ENCODE data around the gene NEK9. TPM values are rescaled to one million over a fixed set of nuclear protein-coding genes. Genes with fewer than 3 reads are reported as not detected.
A peak's percentile ranks its signal among the peaks of the same experiment; 100 is the strongest.

The NEK9 gene
- total and polyA plus RNA-seq, 9 of the 15 experiments (the other 6 are each of a cell fraction or from before 2014, with no cell fraction given), result 2.8 to 39.6 (median 19.8) TPM

DNA sequence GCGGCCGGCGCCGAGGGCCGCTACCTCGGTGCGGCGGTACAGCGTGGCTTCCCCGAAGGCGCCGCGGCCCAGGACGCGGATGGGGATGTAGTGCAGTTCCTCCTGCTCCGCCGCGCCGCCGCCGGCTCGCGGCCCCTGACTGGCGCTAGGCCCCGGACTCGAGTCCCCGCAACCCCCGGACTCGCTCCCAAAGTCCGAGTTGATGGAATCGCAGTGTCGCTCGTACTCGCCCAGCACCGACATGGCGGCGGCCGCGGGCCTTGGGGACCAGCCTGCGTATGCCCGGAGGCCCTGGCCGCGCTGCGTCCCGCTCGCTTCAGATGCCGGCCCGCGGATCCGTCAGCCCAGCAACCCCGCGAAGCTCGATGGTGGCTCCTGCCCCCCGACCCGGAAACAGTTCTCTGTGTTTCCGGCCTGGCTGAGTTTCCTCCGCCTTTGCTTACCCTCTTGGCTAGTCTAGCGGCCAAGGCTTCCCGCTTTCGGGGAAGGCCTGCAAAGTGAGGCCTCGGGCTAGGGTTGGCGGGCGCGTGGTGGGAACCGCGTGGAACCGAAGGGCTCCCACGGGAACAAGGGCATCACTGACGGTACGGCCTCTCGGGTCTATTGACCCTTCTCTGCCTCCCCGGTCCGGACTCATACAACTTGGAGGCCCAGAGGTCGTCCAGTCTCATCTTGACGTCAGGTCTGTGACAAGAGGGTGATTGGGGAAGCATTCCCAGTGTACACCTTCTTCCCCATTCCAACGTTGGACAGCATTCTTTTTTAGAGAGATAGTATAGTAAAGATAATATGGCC, at the start of gene NEK9 (continued):
- 0 out of 2 replicates have a peak, but pooled peaks have one; percentile 57 for TF ChIP-seq NCOA1 (IDR thresholded peaks at IDR 0.05; ENCODE audit: low read depth)
- TF ChIP-seq, protein P1, sequence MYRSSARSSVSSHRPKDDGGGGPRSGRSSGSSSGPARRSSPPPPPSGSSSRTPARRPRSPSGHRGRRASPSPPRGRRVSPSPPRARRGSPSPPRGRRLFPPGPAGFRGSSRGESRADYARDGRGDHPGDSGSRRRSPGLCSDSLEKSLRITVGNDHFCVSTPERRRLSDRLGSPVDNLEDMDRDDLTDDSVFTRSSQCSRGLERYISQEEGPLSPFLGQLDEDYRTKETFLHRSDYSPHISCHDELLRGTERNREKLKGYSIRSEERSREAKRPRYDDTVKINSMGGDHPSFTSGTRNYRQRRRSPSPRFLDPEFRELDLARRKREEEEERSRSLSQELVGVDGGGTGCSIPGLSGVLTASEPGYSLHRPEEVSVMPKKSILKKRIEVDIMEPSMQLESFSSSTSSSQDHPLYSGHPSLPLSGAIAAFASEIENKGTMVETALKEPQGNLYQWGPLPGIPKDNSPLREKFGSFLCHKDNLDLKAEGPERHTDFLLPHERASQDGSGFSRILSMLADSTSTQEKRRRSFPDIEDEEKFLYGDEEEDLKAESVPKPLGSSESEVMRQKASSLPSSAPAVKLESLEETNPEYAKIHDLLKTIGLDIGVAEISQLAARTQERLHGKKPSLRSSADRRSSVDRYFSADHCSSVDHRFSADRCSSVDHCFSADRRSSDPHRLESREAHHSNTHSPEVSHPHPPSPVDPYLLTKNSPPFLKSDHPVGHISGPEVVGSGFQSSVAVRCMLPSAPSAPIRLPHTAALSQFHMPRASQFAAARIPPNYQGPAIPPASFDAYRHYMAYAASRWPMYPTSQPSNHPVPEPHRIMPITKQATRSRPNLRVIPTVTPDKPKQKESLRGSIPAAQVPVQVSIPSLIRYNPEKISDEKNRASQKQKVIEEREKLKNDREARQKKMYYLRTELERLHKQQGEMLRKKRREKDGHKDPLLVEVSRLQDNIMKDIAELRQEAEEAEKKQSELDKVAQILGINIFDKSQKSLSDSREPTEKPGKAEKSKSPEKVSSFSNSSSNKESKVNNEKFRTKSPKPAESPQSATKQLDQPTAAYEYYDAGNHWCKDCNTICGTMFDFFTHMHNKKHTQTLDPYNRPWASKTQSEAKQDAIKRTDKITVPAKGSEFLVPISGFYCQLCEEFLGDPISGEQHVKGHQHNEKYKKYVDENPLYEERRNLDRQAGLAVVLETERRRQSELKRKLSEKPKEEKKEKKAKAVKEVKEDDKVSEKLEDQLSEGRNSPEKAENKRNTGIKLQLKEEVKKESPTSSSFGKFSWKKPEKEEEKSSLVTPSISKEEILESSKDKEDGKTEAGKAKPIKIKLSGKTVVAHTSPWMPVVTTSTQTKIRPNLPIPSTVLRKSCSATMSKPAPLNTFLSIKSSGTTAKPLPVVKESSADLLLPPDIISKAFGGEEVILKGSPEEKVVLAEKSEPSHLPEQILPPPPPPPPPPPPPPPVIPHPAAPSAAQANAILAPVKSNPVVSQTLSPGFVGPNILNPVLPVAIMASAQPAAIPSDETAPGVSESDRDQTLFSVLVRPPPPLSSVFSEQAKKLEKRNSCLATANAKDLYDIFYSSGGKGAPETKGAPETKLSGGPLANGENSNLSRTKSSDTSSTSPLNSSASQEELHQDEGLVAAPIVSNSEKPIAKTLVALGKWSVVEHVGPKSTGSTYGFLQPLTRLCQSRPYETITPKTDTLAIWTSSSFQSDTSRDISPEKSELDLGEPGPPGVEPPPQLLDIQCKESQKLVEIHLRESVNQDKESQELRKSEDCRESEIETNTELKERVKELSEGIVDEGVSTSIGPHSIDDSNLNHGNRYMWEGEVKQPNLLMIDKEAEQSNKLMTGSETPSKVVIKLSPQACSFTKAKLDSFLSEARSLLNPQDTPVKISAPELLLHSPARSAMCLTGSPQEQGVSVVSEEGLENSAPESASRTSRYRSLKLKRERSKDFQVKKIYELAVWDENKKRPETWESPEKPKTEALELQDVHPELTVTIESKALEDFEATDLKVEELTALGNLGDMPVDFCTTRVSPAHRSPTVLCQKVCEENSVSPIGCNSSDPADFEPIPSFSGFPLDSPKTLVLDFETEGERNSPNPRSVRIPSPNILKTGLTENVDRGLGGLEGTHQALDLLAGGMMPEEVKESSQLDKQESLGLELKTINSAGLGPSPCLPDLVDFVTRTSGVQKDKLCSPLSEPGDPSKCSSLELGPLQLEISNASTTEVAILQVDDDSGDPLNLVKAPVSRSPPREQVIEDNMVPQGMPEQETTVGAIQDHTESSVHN (IDR thresholded peaks at IDR 0.05; ENCODE audit: borderline replicate concordance in 1 of 2, low read depth in 1 of 2), result no peak
- TF ChIP-seq SMAD4 (CRISPR knock-in tag; conservative IDR thresholded peaks at IDR 0.05), result 0 out of 2 replicates have a peak, but pooled peaks have one; percentile 50
- no peak for TF ChIP-seq RBM17 (IDR thresholded peaks at IDR 0.05; ENCODE audit: borderline replicate concordance, low read depth, low read length)
- TF ChIP-seq CREB1 (IDR thresholded peaks at IDR 0.05), result no peak
- peak; percentile 59; the same call in 1 of the 2 replicates for TF ChIP-seq CREB1 (CRISPR knock-in tag; IDR thresholded peaks at IDR 0.05)
- peak; percentile 18; the same call in 1 of the 2 replicates for TF ChIP-seq NR4A1 (CRISPR knock-in tag; IDR thresholded peaks at IDR 0.05)
- no peak for TF ChIP-seq NR4A1 (tag; IDR thresholded peaks at IDR 0.05)
- TF ChIP-seq, protein P2, sequence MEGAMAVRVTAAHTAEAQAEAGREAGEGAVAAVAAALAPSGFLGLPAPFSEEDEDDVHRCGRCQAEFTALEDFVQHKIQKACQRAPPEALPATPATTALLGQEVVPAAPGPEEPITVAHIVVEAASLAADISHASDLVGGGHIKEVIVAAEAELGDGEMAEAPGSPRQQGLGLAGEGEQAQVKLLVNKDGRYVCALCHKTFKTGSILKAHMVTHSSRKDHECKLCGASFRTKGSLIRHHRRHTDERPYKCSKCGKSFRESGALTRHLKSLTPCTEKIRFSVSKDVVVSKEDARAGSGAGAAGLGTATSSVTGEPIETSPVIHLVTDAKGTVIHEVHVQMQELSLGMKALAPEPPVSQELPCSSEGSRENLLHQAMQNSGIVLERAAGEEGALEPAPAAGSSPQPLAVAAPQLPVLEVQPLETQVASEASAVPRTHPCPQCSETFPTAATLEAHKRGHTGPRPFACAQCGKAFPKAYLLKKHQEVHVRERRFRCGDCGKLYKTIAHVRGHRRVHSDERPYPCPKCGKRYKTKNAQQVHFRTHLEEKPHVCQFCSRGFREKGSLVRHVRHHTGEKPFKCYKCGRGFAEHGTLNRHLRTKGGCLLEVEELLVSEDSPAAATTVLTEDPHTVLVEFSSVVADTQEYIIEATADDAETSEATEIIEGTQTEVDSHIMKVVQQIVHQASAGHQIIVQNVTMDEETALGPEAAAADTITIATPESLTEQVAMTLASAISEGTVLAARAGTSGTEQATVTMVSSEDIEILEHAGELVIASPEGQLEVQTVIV (CRISPR knock-in tag; IDR thresholded peaks at IDR 0.05; ENCODE audit: borderline replicate concordance), result no peak
- TF ChIP-seq FOXK1 (CRISPR knock-in tag; IDR thresholded peaks at IDR 0.05; ENCODE audit: borderline replicate concordance), result peak; percentile 29; the same call in 1 of the 2 replicates
- no peak for TF ChIP-seq ZC3H4 (CRISPR knock-in tag; IDR thresholded peaks at IDR 0.05; ENCODE audit: borderline replicate concordance)
